ENCODE data around the gene ZP1.

DNA sequence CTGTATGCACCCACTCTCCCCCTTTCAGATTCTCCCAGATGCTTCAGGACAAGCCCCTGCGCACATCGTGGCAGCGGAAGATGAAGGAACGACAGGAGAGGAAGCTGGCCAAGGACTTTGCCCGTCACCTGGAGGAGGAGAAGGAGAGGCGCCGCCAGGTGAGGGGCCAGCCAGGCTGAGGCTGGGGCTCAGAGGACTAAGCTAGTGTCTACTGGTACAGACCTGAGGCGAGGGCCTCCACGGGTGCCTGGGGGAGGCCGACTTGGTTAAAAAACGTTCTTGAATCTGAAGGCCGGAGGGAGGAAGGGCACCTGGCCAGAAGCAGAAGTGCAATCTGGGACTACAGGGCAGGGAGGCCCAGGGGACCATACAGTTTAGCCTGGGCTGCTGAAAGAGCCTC is 19.4 kb upstream of the ZP1 start:
- no peak for TF ChIP-seq ZNF274 (IDR thresholded peaks at IDR 0.05; ENCODE audit: low read depth, low read length)
- TF ChIP-seq YY1 (IDR thresholded peaks at IDR 0.05; ENCODE audit: insufficient read depth, insufficient read length): no peak
